Sigmoid colon (tissue), 7 donors: ENCODE measurements around the gene IL1RAPL1. TPM values are rescaled to one million over a fixed set of nuclear protein-coding genes. Genes with fewer than 3 reads are reported as not detected.
"Not testable (repeated sequence)": the region's sequence is repeated elsewhere in the genome, so short reads cannot be mapped to it uniquely, and the experiment has no call there.

Experiments used
- DNase-seq: peaks from one replicate; pipeline ENCODE4 v3.0.0-alpha.2; 2019
- H3K27ac ChIP-seq, 4 donors: fragments of 200-600 bp; sonication (generic); one replicate each; pipeline ENCODE4 v1.5.1; 2016 to 2019; ENCODE audit warnings: mild to moderate bottlenecking in 1 of 4
- H3K27me3 ChIP-seq, 3 donors: fragments of 200-600 bp; sonication (generic); one replicate each; pipeline ENCODE4 v1.5.1; 2019; ENCODE audit warnings: mild to moderate bottlenecking in 1 of 3
- H3K36me3 ChIP-seq, 4 donors: fragments of 200-600 bp; sonication (generic); one replicate each; pipeline ENCODE4 v1.5.1; 2016 to 2019
- H3K4me1 ChIP-seq, 4 donors: fragments of 200-600 bp; sonication (generic); one replicate each; pipeline ENCODE4 v1.5.1; 2017 to 2019
- H3K4me3 ChIP-seq, 4 donors: fragments of 200-600 bp; sonication (generic); one replicate each; pipeline ENCODE4 v1.5.1; 2017 to 2019; ENCODE audit warnings: mild to moderate bottlenecking in 2 of 4, moderate library complexity in 1 of 4
- H3K9me3 ChIP-seq, 4 donors: fragments of 200-600 bp in 3 of 4; sonication (generic) in 3 of 4; one replicate each; pipeline versions ENCODE4 v1.5.1 to v1.6.1; 2013 to 2019
- EP300 ChIP-seq, 4 donors: sonication (generic); formaldehyde crosslinking; IDR thresholded peaks; one replicate each; pipeline ENCODE4 v1.6.1; 2017; ENCODE audit warnings: antibody characterized with exemption in 4 of 4
- POLR2A ChIP-seq, 2 donors: fragments of 450-650 bp; IDR thresholded peaks; one replicate each; pipeline ENCODE4 v1.6.1; 2016; ENCODE audit warnings: antibody characterized with exemption in 2 of 2, mild to moderate bottlenecking in 2 of 2, moderate library complexity in 2 of 2
- POLR2AphosphoS5 ChIP-seq, 4 donors: sonication (generic); formaldehyde crosslinking; IDR thresholded peaks; one replicate each; pipeline ENCODE4 v1.6.1; 2017; ENCODE audit warnings: antibody characterized with exemption in 4 of 4
- WGBS, 2 donors: extraction: QIAGEN DNeasy Blood & Tissue Kit; methylation state at CpG; one replicate each; pipeline ENCODE4 v1.1.7; 2013; 5-methylcytosine and 5-hydroxymethylcytosine counted together
- intact Hi-C: fragments of 100-400 bp; cut with DNase I; formaldehyde crosslinking; loops from one replicate; pipeline ENCODE4 v1.15.1; 2023
- polyA plus RNA-seq, 3 donors: library from polyadenylated mRNA; stranded (reverse); fragments of 200-250 nt; gene quantifications; one replicate each; pipeline ENCODE4 v1.2.3, GENCODE V29; 2013
- total RNA-seq, 4 donors: library from RNA; depleted of rRNA; stranded (reverse); fragments of >200 nt; gene quantifications; one replicate each; pipeline ENCODE4 v1.1.0, GENCODE V29; 2016
- TF ChIP-seq, protein P1 (sequence below), 4 experiments: fragments of 450-650 bp in 3 of 4; fragments of 200-600 bp in 1 of 4; IDR thresholded peaks; one replicate each; pipeline ENCODE4 v1.5.1; 2016 to 2019; ENCODE audit warnings: antibody characterized with exemption in 4 of 4, mild to moderate bottlenecking in 3 of 4, moderate library complexity in 2 of 4
- donor health status: healthy with polysubstance abuse.
- donor health status: Bipolar disorder and iron deficiency.
- donor health status: healthy.

Gene IL1RAPL1
- total and polyA plus RNA-seq, 7 donors = 0.07 to 2.5 (median 1.2) TPM; not detected in 2

GRCh38 chrX:29090811-29091210 is 503.6 kb downstream of the IL1RAPL1 start:
- Histone ChIP-seq H3K9me3 (no peaks in the 10 kb centered on the region), H3K36me3 (no peaks in the 10 kb centered on the region), H3K4me3 (no peak overlapping the region), H3K4me1 (no peaks in the 10 kb centered on the region), H3K27ac (no peak overlapping the region), H3K27me3 (no peaks in the 10 kb centered on the region)
- TF ChIP-seq POLR2AphosphoS5 (IDR thresholded peaks at IDR 0.05) = no peak
- TF ChIP-seq, protein P1, sequence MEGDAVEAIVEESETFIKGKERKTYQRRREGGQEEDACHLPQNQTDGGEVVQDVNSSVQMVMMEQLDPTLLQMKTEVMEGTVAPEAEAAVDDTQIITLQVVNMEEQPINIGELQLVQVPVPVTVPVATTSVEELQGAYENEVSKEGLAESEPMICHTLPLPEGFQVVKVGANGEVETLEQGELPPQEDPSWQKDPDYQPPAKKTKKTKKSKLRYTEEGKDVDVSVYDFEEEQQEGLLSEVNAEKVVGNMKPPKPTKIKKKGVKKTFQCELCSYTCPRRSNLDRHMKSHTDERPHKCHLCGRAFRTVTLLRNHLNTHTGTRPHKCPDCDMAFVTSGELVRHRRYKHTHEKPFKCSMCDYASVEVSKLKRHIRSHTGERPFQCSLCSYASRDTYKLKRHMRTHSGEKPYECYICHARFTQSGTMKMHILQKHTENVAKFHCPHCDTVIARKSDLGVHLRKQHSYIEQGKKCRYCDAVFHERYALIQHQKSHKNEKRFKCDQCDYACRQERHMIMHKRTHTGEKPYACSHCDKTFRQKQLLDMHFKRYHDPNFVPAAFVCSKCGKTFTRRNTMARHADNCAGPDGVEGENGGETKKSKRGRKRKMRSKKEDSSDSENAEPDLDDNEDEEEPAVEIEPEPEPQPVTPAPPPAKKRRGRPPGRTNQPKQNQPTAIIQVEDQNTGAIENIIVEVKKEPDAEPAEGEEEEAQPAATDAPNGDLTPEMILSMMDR (IDR thresholded peaks at IDR 0.05) = peak in 1 of 4 experiments; percentile 26
- 22 to 60% methylated on average over 2 of the region's 2 CpGs for WGBS, 2 donors
- intact Hi-C loops = loop anchor here (5.0 kb wide), 1 partner anchor 504 kb away; the partner anchor contains the start of gene IL1RAPL1
- no peak for DNase-seq

GRCh38 chrX:29107231-29107630 is 520.0 kb downstream of the IL1RAPL1 start:
- Histone ChIP-seq H3K27me3 (no peaks in the 10 kb centered on the region), H3K4me1 (no peaks in the 10 kb centered on the region), H3K9me3 (no peaks in the 10 kb centered on the region), H3K36me3 (no peaks in the 10 kb centered on the region), H3K27ac (no peak overlapping the region), H3K4me3 (no peak overlapping the region)
- intact Hi-C loops = no loop called here
- TF ChIP-seq POLR2A (IDR thresholded peaks at IDR 0.05) (no peak), EP300 (IDR thresholded peaks at IDR 0.05) (no peak), POLR2AphosphoS5 (IDR thresholded peaks at IDR 0.05) (no peak)
- TF ChIP-seq, protein P1 (IDR thresholded peaks at IDR 0.05) = no peak
- no peak for DNase-seq
- 55 to 61% methylated on average over 1 of the region's 1 CpG for WGBS, 2 donors

GRCh38 chrX:29110041-29110440 is 522.8 kb downstream of the IL1RAPL1 start:
- H3K9me3 ChIP-seq = no peaks in the 10 kb centered on the region
- no peak for DNase-seq
- intact Hi-C loops = no loop called here
- WGBS, 2 donors = 24 to 68% methylated on average over 3 of the region's 3 CpGs
- H3K4me1 ChIP-seq = no peaks in the 10 kb centered on the region
- no peaks in the 10 kb centered on the region for H3K36me3 ChIP-seq
- H3K27ac ChIP-seq = no peak overlapping the region
- TF ChIP-seq POLR2A (IDR thresholded peaks at IDR 0.05) = no peak
- TF ChIP-seq POLR2AphosphoS5 (IDR thresholded peaks at IDR 0.05) = no peak
- no peaks in the 10 kb centered on the region for H3K27me3 ChIP-seq
- no peak overlapping the region for H3K4me3 ChIP-seq

- no peak for DNase-seq
- Histone ChIP-seq H3K9me3 (no peaks in the 10 kb centered on the region), H3K4me1 (no peaks in the 10 kb centered on the region), H3K4me3 (no peak overlapping the region), H3K27ac (no peak overlapping the region), H3K36me3 (no peaks in the 10 kb centered on the region), H3K27me3 (no peaks in the 10 kb centered on the region)
- no peak for TF ChIP-seq POLR2AphosphoS5 (IDR thresholded peaks at IDR 0.05)
- no peak for TF ChIP-seq EP300 (IDR thresholded peaks at IDR 0.05)
- no peak for TF ChIP-seq POLR2A (IDR thresholded peaks at IDR 0.05)
- TF ChIP-seq, protein P1 (IDR thresholded peaks at IDR 0.05) = no peak
- intact Hi-C loops = no loop called here
- 74 to 95% methylated on average over 1 of the region's 1 CpG for WGBS, 2 donors
Measured at GRCh38 chrX:29113221-29113620, 526.0 kb downstream of the IL1RAPL1 start.

GRCh38 chrX:29122817-29123216 is 535.6 kb downstream of the IL1RAPL1 start:
- WGBS, 2 donors = 52 to 53% methylated on average over 2 of the region's 2 CpGs
- H3K27ac ChIP-seq, intact Hi-C loops, H3K4me1 ChIP-seq, DNase-seq, H3K27me3 ChIP-seq, H3K36me3 ChIP-seq, H3K4me3 ChIP-seq, H3K9me3 ChIP-seq: not testable (repeated sequence)

DNA sequence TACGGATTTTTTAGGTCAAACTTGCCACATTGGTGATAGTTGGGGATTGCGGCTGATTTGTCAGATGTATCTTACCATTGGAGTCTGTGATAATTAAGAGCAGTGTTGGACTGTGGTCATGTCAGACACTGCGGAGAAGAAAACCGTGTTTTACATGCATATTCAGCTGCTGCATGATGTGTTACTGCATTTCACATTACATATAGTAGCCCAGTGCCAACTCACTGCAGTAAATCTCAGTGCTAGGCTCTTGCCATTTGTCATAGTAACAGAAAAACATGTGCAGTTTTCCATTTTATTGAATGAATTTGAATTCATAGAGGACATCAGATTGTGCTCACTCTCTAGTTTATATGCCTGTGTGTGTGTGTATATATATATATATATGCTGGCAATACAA is 543.7 kb downstream of the IL1RAPL1 start:
- DNase-seq = no peak
- no peak overlapping the region for H3K27ac ChIP-seq
- intact Hi-C loops = no loop called here
- H3K36me3 ChIP-seq = no peaks in the 10 kb centered on the region
- no peaks in the 10 kb centered on the region for H3K27me3 ChIP-seq
- H3K4me3 ChIP-seq = no peak overlapping the region
- 56 to 84% methylated on average over 4 of the region's 4 CpGs for WGBS, 2 donors
- H3K9me3 ChIP-seq = no peaks in the 10 kb centered on the region
- no peaks in the 10 kb centered on the region for H3K4me1 ChIP-seq
- TF ChIP-seq POLR2A (IDR thresholded peaks at IDR 0.05) (no peak), POLR2AphosphoS5 (IDR thresholded peaks at IDR 0.05) (no peak), EP300 (IDR thresholded peaks at IDR 0.05) (no peak)
- TF ChIP-seq, protein P1 (IDR thresholded peaks at IDR 0.05) = no peak
